Ovary (tissue), 9 donors: ENCODE data around the gene FUBP3. TPM values are rescaled to one million over a fixed set of nuclear protein-coding genes. Genes with fewer than 3 reads are reported as not detected.

Experiments used
- DNase-seq, 5 donors: peaks; one replicate each; pipeline ENCODE4 v3.0.0-alpha.2; 2019 to 2020
- H3K27ac ChIP-seq, 2 donors: fragments of 200-600 bp; one replicate each; pipeline versions ENCODE4 v1.5.1 to v1.8.0; 2019 to 2022
- H3K27me3 ChIP-seq: fragments of 200-600 bp; one replicate; pipeline ENCODE4 v1.8.0; 2022
- H3K36me3 ChIP-seq: fragments of 200-600 bp; sonication (generic); one replicate; pipeline ENCODE4 v1.5.1; 2019
- H3K4me1 ChIP-seq: one replicate; pipeline ENCODE4 v1.8.1; 2013; ENCODE audit warnings: mild to moderate bottlenecking, moderate library complexity; ENCODE audit not compliant: insufficient read depth
- H3K4me3 ChIP-seq: fragments of 200-600 bp; sonication (generic); one replicate; pipeline ENCODE4 v1.5.1; 2017
- H3K9me3 ChIP-seq, 2 donors: fragments of 200-600 bp in 1 of 2; sonication (generic) in 1 of 2; one replicate each; pipeline versions ENCODE4 v1.5.1 to v1.8.1; 2013 to 2019; ENCODE audit warnings: mild to moderate bottlenecking in 1 of 2, moderate library complexity in 1 of 2
- CTCF ChIP-seq, 3 donors: fragments of 450-650 bp in 2 of 3; fragments of 200-600 bp in 1 of 3; IDR thresholded peaks; one replicate each; pipeline versions ENCODE4 v1.5.1 to v1.8.0; 2016 to 2022; ENCODE audit warnings: antibody characterized with exemption in 3 of 3, mild to moderate bottlenecking in 1 of 3
- EP300 ChIP-seq: sonication (generic); formaldehyde crosslinking; IDR thresholded peaks from one replicate; pipeline ENCODE4 v1.6.1; 2017; ENCODE audit warnings: antibody characterized with exemption
- POLR2A ChIP-seq: fragments of 450-650 bp; IDR thresholded peaks from one replicate; pipeline ENCODE4 v1.6.1; 2017; ENCODE audit warnings: antibody characterized with exemption, mild to moderate bottlenecking, moderate library complexity
- WGBS, 3 donors: extraction: QIAGEN DNeasy Blood & Tissue Kit in 1 of 3; methylation state at CpG; one replicate each; pipeline versions ENCODE4 v1.1.5 to v1.1.7; 2013 to 2017; 5-methylcytosine and 5-hydroxymethylcytosine counted together
- intact Hi-C, 4 donors: fragments of 100-400 bp; cut with DNase I; formaldehyde crosslinking; loops; one replicate each; pipeline versions ENCODE4 v1.11.0 to v1.15.1; 2022 to 2023
- polyA plus RNA-seq, 2 donors: library from polyadenylated mRNA; stranded (reverse); fragments of 200-250 nt in 1 of 2; fragments of 350-450 nt in 1 of 2; fragmentation: Illumina TruSeq in 1 of 2; extraction: RNeasy Lipid Tissue Mini Kit (QIAGEN cat#74804) in 1 of 2; gene quantifications; one replicate each; pipeline ENCODE4 v1.2.3, GENCODE V29; 2013 to 2014
- total RNA-seq, 7 donors: library from RNA; depleted of rRNA in 2 of 7; stranded (reverse); fragments of >200 nt in 2 of 7; fragmentation: NEBNext Ultra II Directional in 3 of 7; extraction: Animal tissue kit (Norgen Biotek cat#: 25700) in 3 of 7; gene quantifications; one replicate each; pipeline versions ENCODE4 v1.1.0 to v1.2.4, GENCODE V29; 2016 to 2023
- donor health status: DM: no; HTN: no; CAD: no; lungs with moderate emphysema.
- donor health status: DM: no; HTN: no; CAD: no.
- donor health status: Bipolar disorder and iron deficiency.
- donor health status: DM: yes; HTN: yes; CAD: no.
- donor health status: DM: no; HTN: no; CAD: no.
- donor health status: DM: yes; HTN: yes; CAD: no.

FUBP3 gene
- total and polyA plus RNA-seq, 9 donors: 15.5 to 54.3 (median 44.4) TPM

- DNase-seq: no peak
- no peaks in the 10 kb centered on the region for H3K9me3 ChIP-seq
- WGBS, 3 donors: 92 to 93% (median 93%) methylated on average over 32 to 33 of the region's 33 CpGs
- no peak for TF ChIP-seq POLR2A
- TF ChIP-seq EP300: no peak
- TF ChIP-seq CTCF (IDR thresholded peaks at IDR 0.05): no peak
- H3K27ac ChIP-seq: no peak overlapping the region
- no peaks in the 10 kb centered on the region for H3K4me1 ChIP-seq
- no peaks in the 10 kb centered on the region for H3K27me3 ChIP-seq
- no peak overlapping the region for H3K4me3 ChIP-seq
- intact Hi-C loops: no loop called here
- no peaks in the 10 kb centered on the region for H3K36me3 ChIP-seq
Measured at GRCh38 chr9:130635721-130636647, 56.6 kb downstream of the FUBP3 start.

GRCh38 chr9:130636648-130637020 is 57.3 kb downstream of the FUBP3 start:
- Histone ChIP-seq H3K9me3 (no peaks in the 10 kb centered on the region), H3K36me3 (no peaks in the 10 kb centered on the region), H3K4me1 (no peaks in the 10 kb centered on the region), H3K4me3 (no peak overlapping the region), H3K27me3 (no peaks in the 10 kb centered on the region), H3K27ac (no peak overlapping the region)
- no peak for DNase-seq
- TF ChIP-seq EP300 (no peak), CTCF (IDR thresholded peaks at IDR 0.05) (no peak), POLR2A (no peak)
- intact Hi-C loops: no loop called here
- 79 to 83% (median 80%) methylated on average over 9 of the region's 9 CpGs for WGBS, 3 donors

GRCh38 chr9:130638284-130639123 is 59.1 kb downstream of the FUBP3 start:
- H3K9me3 ChIP-seq: no peaks in the 10 kb centered on the region
- WGBS, 3 donors: 86 to 87% (median 86%) methylated on average over 37 of the region's 37 CpGs
- H3K4me1 ChIP-seq: no peaks in the 10 kb centered on the region
- intact Hi-C loops: no loop called here
- no peak for DNase-seq
- H3K36me3 ChIP-seq: no peaks in the 10 kb centered on the region
- H3K27ac ChIP-seq: no peak overlapping the region
- no peak overlapping the region for H3K4me3 ChIP-seq
- TF ChIP-seq POLR2A (no peak), EP300 (no peak), CTCF (IDR thresholded peaks at IDR 0.05) (no peak)
- no peaks in the 10 kb centered on the region for H3K27me3 ChIP-seq

GRCh38 chr9:130639124-130639765 is 59.9 kb downstream of the FUBP3 start:
- Histone ChIP-seq H3K9me3 (no peaks in the 10 kb centered on the region), H3K4me1 (no peaks in the 10 kb centered on the region), H3K27ac (no peak overlapping the region), H3K27me3 (no peaks in the 10 kb centered on the region), H3K4me3 (no peak overlapping the region), H3K36me3 (no peaks in the 10 kb centered on the region)
- WGBS, 3 donors: 61 to 69% (median 67%) methylated on average over 20 of the region's 20 CpGs
- no peak for DNase-seq
- intact Hi-C loops: no loop called here
- TF ChIP-seq EP300 (no peak), POLR2A (no peak), CTCF (IDR thresholded peaks at IDR 0.05) (no peak)
